HL-60 (cell line): ENCODE measurements around the gene SLC22A23.
"Not testable (repeated sequence)": the region's sequence is repeated elsewhere in the genome, so short reads cannot be mapped to it uniquely, and the experiment has no call there.

Experiments
- DNase-seq, 2 experiments: peaks; one replicate each; pipeline ENCODE4 v3.0.0-alpha.2; 2010 to 2020; ENCODE audit warnings: low read depth in 1 of 2, low spot score in 1 of 2
- H3K27ac ChIP-seq: fragments of 250-450 bp; sonication (Bioruptor Pico); replicated peaks from 2 replicates; pipeline ENCODE4 v1.5.1; 2020; ENCODE audit warnings: mild to moderate bottlenecking, moderate library complexity
- H3K27me3 ChIP-seq: fragments of 250-450 bp; sonication (Bioruptor Pico); 2 replicates; pipeline ENCODE4 v1.5.1; 2021; ENCODE audit warnings: mild to moderate bottlenecking, moderate library complexity; ENCODE audit not compliant: insufficient read depth, poor library complexity, severe bottlenecking
- H3K4me3 ChIP-seq: replicated peaks from 2 replicates; pipeline ENCODE4 v1.5.1; 2011; ENCODE audit warnings: mild to moderate bottlenecking, control low read depth, low read length; ENCODE audit not compliant: insufficient read depth
- GABPA ChIP-seq: IDR thresholded peaks from 2 replicates; pipeline ENCODE4 v1.6.1; 2012; ENCODE audit warnings: low read depth
- POLR2AphosphoS5 ChIP-seq: IDR thresholded peaks from 2 replicates; pipeline ENCODE4 v1.6.1; 2012; ENCODE audit warnings: low read depth
- SPI1 ChIP-seq: IDR thresholded peaks from 2 replicates; pipeline ENCODE4 v1.6.1; 2012; ENCODE audit warnings: low read depth, mild to moderate bottlenecking, borderline replicate concordance
- TF ChIP-seq, protein P1 (sequence below): IDR thresholded peaks from one replicate; pipeline ENCODE4 v1.5.1; 2011; ENCODE audit warnings: low read length, control low read depth, inconsistent platforms; ENCODE audit not compliant: insufficient read depth
- TF ChIP-seq, protein P2 (sequence below): IDR thresholded peaks from 2 replicates; pipeline ENCODE4 v1.6.1; 2012; ENCODE audit warnings: low read depth; ENCODE audit not compliant: insufficient replicate concordance

The SLC22A23 gene

DNA sequence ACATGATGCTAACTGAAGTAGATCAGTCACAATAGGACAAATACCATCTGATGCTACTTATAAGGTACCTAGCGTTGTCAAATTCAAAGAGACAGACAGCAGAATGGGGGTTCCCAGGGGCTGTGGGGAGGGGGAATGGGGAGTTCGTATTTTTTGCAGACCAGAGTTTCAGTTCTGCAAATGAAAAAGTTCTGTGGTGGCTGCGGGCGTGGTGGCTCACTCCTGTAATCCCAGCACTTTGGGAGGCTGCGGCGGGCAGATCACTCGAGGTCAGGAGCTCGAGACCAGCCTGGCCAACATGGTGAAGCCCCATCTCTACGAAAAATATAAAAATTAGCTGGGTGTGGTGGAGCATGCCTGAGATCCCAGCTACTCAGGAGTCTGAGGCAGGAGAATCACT, 68.1 kb downstream of the SLC22A23 start:
- no peak overlapping the region for H3K27ac ChIP-seq
- H3K4me3 ChIP-seq = no peak overlapping the region
- H3K27me3 ChIP-seq = no peaks in the 10 kb centered on the region
- TF ChIP-seq SPI1 (no peak), POLR2AphosphoS5 (no peak), GABPA (no peak)
- TF ChIP-seq, protein P1, sequence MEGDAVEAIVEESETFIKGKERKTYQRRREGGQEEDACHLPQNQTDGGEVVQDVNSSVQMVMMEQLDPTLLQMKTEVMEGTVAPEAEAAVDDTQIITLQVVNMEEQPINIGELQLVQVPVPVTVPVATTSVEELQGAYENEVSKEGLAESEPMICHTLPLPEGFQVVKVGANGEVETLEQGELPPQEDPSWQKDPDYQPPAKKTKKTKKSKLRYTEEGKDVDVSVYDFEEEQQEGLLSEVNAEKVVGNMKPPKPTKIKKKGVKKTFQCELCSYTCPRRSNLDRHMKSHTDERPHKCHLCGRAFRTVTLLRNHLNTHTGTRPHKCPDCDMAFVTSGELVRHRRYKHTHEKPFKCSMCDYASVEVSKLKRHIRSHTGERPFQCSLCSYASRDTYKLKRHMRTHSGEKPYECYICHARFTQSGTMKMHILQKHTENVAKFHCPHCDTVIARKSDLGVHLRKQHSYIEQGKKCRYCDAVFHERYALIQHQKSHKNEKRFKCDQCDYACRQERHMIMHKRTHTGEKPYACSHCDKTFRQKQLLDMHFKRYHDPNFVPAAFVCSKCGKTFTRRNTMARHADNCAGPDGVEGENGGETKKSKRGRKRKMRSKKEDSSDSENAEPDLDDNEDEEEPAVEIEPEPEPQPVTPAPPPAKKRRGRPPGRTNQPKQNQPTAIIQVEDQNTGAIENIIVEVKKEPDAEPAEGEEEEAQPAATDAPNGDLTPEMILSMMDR = no peak
- TF ChIP-seq, protein P2, sequence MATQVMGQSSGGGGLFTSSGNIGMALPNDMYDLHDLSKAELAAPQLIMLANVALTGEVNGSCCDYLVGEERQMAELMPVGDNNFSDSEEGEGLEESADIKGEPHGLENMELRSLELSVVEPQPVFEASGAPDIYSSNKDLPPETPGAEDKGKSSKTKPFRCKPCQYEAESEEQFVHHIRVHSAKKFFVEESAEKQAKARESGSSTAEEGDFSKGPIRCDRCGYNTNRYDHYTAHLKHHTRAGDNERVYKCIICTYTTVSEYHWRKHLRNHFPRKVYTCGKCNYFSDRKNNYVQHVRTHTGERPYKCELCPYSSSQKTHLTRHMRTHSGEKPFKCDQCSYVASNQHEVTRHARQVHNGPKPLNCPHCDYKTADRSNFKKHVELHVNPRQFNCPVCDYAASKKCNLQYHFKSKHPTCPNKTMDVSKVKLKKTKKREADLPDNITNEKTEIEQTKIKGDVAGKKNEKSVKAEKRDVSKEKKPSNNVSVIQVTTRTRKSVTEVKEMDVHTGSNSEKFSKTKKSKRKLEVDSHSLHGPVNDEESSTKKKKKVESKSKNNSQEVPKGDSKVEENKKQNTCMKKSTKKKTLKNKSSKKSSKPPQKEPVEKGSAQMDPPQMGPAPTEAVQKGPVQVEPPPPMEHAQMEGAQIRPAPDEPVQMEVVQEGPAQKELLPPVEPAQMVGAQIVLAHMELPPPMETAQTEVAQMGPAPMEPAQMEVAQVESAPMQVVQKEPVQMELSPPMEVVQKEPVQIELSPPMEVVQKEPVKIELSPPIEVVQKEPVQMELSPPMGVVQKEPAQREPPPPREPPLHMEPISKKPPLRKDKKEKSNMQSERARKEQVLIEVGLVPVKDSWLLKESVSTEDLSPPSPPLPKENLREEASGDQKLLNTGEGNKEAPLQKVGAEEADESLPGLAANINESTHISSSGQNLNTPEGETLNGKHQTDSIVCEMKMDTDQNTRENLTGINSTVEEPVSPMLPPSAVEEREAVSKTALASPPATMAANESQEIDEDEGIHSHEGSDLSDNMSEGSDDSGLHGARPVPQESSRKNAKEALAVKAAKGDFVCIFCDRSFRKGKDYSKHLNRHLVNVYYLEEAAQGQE = no peak
- no peak for DNase-seq

DNA sequence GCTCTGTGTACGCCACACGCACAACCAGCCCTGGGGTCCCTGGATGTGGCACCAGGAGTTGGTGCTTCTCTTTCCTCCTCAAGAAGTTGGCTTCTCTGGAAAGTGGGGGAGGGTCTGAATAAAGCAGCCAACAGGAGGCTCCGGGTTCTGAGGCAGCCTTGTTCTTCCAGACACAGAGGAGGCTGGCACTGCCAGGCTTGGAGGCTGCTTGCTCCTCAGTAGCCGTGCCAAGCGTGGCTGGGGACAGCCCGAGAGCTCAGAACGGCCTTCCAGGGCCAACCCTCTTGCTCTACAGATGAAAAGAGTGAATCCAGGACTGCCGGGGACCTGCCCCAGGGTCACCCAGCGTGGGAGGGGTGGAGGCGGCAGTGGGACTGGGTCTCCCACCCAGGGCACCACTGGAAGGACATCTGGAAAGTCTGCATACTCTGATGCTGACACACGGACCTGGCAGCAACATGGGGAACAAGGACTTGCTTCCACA, 70.4 kb downstream of the SLC22A23 start:
- peaks cover 3% of the 10 kb centered on the region for H3K27me3 ChIP-seq
- DNase-seq = no peak
- no peak overlapping the region for H3K27ac ChIP-seq
- TF ChIP-seq POLR2AphosphoS5 (no peak), GABPA (no peak), SPI1 (no peak)
- TF ChIP-seq, protein P2 = no peak
- TF ChIP-seq, protein P1 = no peak
- no peak overlapping the region for H3K4me3 ChIP-seq

DNA sequence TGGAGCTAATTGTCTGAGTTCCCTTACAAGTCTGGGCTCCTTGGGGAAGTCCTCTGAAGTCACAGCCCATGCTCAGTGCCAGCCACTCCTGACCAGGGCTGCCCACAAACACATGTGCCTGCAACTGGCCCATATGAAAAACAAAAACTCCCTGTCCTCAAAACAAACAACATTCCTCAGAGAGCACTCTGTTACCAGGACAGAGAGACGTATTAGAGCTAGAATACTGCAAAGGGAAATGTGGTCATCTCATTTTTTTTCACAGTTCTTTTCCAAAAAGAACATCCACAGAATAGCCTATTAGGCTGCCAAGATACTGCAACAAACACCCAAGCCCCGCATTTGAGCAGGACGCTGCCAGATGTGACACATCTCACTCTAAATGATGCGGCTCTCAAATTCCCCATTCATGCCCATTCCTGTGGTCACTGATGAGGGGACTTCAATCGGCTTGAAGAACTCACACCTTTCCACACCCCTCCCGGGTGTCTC, 71.1 kb downstream of the SLC22A23 start:
- TF ChIP-seq SPI1 = no peak
- no peak for TF ChIP-seq GABPA
- TF ChIP-seq, protein P1 = no peak
- TF ChIP-seq, protein P2 = no peak
- no peak for TF ChIP-seq POLR2AphosphoS5
- no peak overlapping the region for H3K4me3 ChIP-seq
- no peak for DNase-seq
- peaks cover 3% of the 10 kb centered on the region for H3K27me3 ChIP-seq
- no peak overlapping the region for H3K27ac ChIP-seq

DNA sequence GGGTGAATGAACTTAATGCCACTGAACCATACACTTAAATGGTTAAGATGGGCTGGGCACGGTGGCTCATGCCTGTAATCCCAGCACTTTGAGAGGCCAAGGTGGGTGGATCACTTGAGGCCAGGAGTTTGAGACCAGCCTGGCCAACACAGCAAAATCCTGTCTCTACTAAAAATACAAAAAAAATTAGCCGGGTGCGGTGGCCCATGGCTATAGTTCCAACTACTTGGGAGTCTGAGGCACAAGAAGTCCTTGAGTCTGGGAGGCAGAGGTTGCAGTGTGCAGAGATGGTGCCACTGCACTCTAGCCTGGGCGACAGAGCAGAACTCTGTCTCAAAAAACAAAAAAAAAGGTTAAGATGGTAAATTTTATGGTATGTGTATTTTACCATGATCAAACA, 71.7 kb downstream of the SLC22A23 start:
- H3K27me3 ChIP-seq, H3K27ac ChIP-seq, DNase-seq, H3K4me3 ChIP-seq: not testable (repeated sequence)
